HEK293 (cell line): ENCODE results near the gene SETD3.

Source experiments
- KLF10 ChIP-seq: fragments of 450-650 bp; IDR thresholded peaks from 2 replicates; pipeline ENCODE4 v1.5.1; 2018; ENCODE audit warnings: missing biosample characterization, mild to moderate bottlenecking, missing genetic modification characterization
- KLF16 ChIP-seq: fragments of 450-650 bp; formaldehyde crosslinking; IDR thresholded peaks from 2 replicates; pipeline ENCODE4 v1.5.1; 2017; ENCODE audit warnings: missing biosample characterization, missing genetic modification characterization
- SCRT2 ChIP-seq: fragments of 450-650 bp; formaldehyde crosslinking; IDR thresholded peaks from 2 replicates; pipeline ENCODE4 v1.5.1; 2016; ENCODE audit warnings: missing biosample characterization, missing genetic modification characterization
- TRIM28 ChIP-seq: IDR thresholded peaks from 2 replicates; pipeline ENCODE4 v1.6.1; 2011; ENCODE audit warnings: low read length, control low read depth, borderline replicate concordance
- WT1 ChIP-seq: fragments of 450-650 bp; formaldehyde crosslinking; IDR thresholded peaks from 2 replicates; pipeline ENCODE4 v1.5.1; 2016; ENCODE audit warnings: missing biosample characterization, missing genetic modification characterization
- YY1 ChIP-seq: fragments of 450-650 bp; formaldehyde crosslinking; IDR thresholded peaks from 2 replicates; pipeline ENCODE4 v1.5.1; 2018; ENCODE audit warnings: missing biosample characterization, missing genetic modification characterization
- ZFP3 ChIP-seq: fragments of 450-650 bp; formaldehyde crosslinking; IDR thresholded peaks from 2 replicates; pipeline ENCODE4 v1.5.1; 2016; ENCODE audit warnings: low read depth, missing biosample characterization, missing genetic modification characterization
- ZNF311 ChIP-seq: fragments of 450-650 bp; formaldehyde crosslinking; IDR thresholded peaks from 2 replicates; pipeline ENCODE4 v1.5.1; 2017; ENCODE audit warnings: missing biosample characterization, missing genetic modification characterization, borderline replicate concordance
- ZNF423 ChIP-seq: fragments of 450-650 bp; formaldehyde crosslinking; IDR thresholded peaks from 2 replicates; pipeline ENCODE4 v1.5.1; 2016; ENCODE audit warnings: missing biosample characterization, missing genetic modification characterization
- ZNF548 ChIP-seq: fragments of 450-650 bp; formaldehyde crosslinking; IDR thresholded peaks from 2 replicates; pipeline ENCODE4 v1.5.1; 2016; ENCODE audit warnings: missing biosample characterization, missing genetic modification characterization
- TF ChIP-seq, protein P1 (sequence below): fragments of 450-650 bp; formaldehyde crosslinking; IDR thresholded peaks from 2 replicates; pipeline ENCODE4 v1.5.1; 2016; ENCODE audit warnings: missing biosample characterization, missing genetic modification characterization
- TF ChIP-seq, protein P2 (sequence below): fragments of 450-650 bp; formaldehyde crosslinking; IDR thresholded peaks from 2 replicates; pipeline ENCODE4 v1.5.1; 2017; ENCODE audit warnings: missing biosample characterization, missing genetic modification characterization
- TF ChIP-seq, protein P3 (sequence below): fragments of 450-650 bp; formaldehyde crosslinking; IDR thresholded peaks from 2 replicates; pipeline ENCODE4 v1.5.1; 2016; ENCODE audit warnings: missing biosample characterization, missing genetic modification characterization
- TF ChIP-seq, protein P4 (sequence below): fragments of 450-650 bp; formaldehyde crosslinking; IDR thresholded peaks from 2 replicates; pipeline ENCODE4 v1.5.1; 2017; ENCODE audit warnings: missing biosample characterization, missing genetic modification characterization

DNA sequence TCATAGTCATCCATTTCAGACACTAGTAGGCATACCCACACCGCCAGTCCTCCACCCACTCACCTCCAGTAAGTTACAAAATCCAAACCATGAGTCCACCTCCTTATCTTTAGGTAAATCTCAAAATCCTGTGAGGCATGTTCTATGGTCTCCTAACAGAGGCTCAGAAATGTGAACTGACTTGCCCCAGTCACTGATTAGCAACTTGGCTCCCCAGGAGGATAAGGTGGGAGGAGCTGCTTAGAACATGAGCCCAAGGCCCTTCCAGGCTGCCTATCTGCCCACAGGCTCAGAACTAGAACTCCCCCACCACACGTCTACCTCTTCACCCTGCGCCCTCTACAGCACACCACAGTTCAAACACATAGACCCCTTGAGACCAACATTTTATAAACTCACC lies 19.9 kb downstream of the SETD3 start:
- no peak for TF ChIP-seq WT1 (tag by site-specific recombination)
- TF ChIP-seq, protein P1, sequence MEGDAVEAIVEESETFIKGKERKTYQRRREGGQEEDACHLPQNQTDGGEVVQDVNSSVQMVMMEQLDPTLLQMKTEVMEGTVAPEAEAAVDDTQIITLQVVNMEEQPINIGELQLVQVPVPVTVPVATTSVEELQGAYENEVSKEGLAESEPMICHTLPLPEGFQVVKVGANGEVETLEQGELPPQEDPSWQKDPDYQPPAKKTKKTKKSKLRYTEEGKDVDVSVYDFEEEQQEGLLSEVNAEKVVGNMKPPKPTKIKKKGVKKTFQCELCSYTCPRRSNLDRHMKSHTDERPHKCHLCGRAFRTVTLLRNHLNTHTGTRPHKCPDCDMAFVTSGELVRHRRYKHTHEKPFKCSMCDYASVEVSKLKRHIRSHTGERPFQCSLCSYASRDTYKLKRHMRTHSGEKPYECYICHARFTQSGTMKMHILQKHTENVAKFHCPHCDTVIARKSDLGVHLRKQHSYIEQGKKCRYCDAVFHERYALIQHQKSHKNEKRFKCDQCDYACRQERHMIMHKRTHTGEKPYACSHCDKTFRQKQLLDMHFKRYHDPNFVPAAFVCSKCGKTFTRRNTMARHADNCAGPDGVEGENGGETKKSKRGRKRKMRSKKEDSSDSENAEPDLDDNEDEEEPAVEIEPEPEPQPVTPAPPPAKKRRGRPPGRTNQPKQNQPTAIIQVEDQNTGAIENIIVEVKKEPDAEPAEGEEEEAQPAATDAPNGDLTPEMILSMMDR (tag by site-specific recombination), result no peak
- no peak for TF ChIP-seq ZFP3 (tag by site-specific recombination)
- TF ChIP-seq, protein P2, sequence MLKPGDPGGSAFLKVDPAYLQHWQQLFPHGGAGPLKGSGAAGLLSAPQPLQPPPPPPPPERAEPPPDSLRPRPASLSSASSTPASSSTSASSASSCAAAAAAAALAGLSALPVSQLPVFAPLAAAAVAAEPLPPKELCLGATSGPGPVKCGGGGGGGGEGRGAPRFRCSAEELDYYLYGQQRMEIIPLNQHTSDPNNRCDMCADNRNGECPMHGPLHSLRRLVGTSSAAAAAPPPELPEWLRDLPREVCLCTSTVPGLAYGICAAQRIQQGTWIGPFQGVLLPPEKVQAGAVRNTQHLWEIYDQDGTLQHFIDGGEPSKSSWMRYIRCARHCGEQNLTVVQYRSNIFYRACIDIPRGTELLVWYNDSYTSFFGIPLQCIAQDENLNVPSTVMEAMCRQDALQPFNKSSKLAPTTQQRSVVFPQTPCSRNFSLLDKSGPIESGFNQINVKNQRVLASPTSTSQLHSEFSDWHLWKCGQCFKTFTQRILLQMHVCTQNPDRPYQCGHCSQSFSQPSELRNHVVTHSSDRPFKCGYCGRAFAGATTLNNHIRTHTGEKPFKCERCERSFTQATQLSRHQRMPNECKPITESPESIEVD (tag by site-specific recombination), result no peak
- TF ChIP-seq, protein P3, sequence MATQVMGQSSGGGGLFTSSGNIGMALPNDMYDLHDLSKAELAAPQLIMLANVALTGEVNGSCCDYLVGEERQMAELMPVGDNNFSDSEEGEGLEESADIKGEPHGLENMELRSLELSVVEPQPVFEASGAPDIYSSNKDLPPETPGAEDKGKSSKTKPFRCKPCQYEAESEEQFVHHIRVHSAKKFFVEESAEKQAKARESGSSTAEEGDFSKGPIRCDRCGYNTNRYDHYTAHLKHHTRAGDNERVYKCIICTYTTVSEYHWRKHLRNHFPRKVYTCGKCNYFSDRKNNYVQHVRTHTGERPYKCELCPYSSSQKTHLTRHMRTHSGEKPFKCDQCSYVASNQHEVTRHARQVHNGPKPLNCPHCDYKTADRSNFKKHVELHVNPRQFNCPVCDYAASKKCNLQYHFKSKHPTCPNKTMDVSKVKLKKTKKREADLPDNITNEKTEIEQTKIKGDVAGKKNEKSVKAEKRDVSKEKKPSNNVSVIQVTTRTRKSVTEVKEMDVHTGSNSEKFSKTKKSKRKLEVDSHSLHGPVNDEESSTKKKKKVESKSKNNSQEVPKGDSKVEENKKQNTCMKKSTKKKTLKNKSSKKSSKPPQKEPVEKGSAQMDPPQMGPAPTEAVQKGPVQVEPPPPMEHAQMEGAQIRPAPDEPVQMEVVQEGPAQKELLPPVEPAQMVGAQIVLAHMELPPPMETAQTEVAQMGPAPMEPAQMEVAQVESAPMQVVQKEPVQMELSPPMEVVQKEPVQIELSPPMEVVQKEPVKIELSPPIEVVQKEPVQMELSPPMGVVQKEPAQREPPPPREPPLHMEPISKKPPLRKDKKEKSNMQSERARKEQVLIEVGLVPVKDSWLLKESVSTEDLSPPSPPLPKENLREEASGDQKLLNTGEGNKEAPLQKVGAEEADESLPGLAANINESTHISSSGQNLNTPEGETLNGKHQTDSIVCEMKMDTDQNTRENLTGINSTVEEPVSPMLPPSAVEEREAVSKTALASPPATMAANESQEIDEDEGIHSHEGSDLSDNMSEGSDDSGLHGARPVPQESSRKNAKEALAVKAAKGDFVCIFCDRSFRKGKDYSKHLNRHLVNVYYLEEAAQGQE (tag by site-specific recombination), result no peak
- TF ChIP-seq, protein P4, sequence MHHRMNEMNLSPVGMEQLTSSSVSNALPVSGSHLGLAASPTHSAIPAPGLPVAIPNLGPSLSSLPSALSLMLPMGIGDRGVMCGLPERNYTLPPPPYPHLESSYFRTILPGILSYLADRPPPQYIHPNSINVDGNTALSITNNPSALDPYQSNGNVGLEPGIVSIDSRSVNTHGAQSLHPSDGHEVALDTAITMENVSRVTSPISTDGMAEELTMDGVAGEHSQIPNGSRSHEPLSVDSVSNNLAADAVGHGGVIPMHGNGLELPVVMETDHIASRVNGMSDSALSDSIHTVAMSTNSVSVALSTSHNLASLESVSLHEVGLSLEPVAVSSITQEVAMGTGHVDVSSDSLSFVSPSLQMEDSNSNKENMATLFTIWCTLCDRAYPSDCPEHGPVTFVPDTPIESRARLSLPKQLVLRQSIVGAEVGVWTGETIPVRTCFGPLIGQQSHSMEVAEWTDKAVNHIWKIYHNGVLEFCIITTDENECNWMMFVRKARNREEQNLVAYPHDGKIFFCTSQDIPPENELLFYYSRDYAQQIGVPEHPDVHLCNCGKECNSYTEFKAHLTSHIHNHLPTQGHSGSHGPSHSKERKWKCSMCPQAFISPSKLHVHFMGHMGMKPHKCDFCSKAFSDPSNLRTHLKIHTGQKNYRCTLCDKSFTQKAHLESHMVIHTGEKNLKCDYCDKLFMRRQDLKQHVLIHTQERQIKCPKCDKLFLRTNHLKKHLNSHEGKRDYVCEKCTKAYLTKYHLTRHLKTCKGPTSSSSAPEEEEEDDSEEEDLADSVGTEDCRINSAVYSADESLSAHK, result no peak
- TF ChIP-seq KLF16, result no peak
- TF ChIP-seq ZNF548 (tag by site-specific recombination), result no peak
- no peak for TF ChIP-seq KLF10
- TF ChIP-seq YY1 (tag by site-specific recombination), result no peak
- TF ChIP-seq ZNF423 (tag by site-specific recombination), result no peak
- TF ChIP-seq TRIM28, result no peak
- TF ChIP-seq SCRT2 (tag by site-specific recombination), result no peak
- no peak for TF ChIP-seq ZNF311
